GM10248 (cell line): ENCODE results near the gene DLG2.

Experiments
- CTCF ChIA-PET: fragments of 300-600 bp; sonication (Branson Sonifier 250); formaldehyde crosslinking; extraction: SDS; loops from one replicate; lab custom pipeline; 2021; ENCODE audit warnings: antibody characterized with exemption; lab: Yijun Ruan, JAX
- POLR2A ChIA-PET: fragments of 350-650 bp; sonication (Branson Sonifier 250); formaldehyde crosslinking; extraction: SDS; loops from one replicate; lab custom pipeline; 2020; ENCODE audit warnings: antibody characterized with exemption; lab: Yijun Ruan, JAX
- DNase-seq: peaks from one replicate; pipeline ENCODE4 v3.0.0; 2012; ENCODE audit errors: extremely low spot score
- CTCF ChIP-seq: IDR thresholded peaks from 2 replicates; pipeline ENCODE4 v1.5.1; 2012; ENCODE audit warnings: mild to moderate bottlenecking, low read depth; ENCODE audit errors: extremely low read depth, missing control alignments, control extremely low read depth

The DLG2 gene

DNA sequence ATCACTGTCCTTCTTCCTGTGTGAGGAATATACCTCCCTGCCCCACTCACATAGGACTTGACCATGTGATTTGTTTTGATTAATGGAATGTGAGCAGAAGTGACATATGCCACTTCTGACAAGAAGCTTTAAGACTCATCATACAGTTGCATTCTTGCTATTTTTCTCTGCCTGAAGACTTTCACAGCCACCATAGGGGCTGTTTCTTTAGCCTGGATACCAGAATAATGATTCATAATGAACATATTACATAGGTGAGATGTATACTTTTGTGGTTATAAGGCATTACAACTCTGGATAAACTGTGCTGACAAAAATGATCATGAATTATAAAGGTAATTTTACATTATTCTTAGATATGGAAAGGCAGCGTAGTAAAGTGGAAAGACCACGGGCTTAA lies 798.0 kb downstream of the DLG2 start:
- POLR2A ChIA-PET: no interaction called here
- CTCF ChIA-PET: no interaction called here
- no peak for TF ChIP-seq CTCF
- DNase-seq: no peak

- TF ChIP-seq CTCF: no peak
- CTCF ChIA-PET: no interaction called here
- POLR2A ChIA-PET: no interaction called here
- no peak for DNase-seq
Measured at GRCh38 chr11:84828616-84829015, 798.5 kb downstream of the DLG2 start.

GRCh38 chr11:84825106-84825660 lies 802.0 kb downstream of the DLG2 start:
- DNase-seq: no peak
- ChIA-PET POLR2A (no interaction called here), CTCF (interaction anchor here (1.4 kb wide), 1 partner anchor 22 kb away, joined by 3 read pairs; no protein-coding TSS in a partner anchor)
- TF ChIP-seq CTCF: no peak

GRCh38 chr11:84824624-84825023 lies 802.5 kb downstream of the DLG2 start:
- ChIA-PET POLR2A (no interaction called here), CTCF (interaction anchor here (1.4 kb wide), 1 partner anchor 23 kb away, joined by 3 read pairs; no protein-coding TSS in a partner anchor)
- DNase-seq: no peak
- TF ChIP-seq CTCF: no peak

DNA sequence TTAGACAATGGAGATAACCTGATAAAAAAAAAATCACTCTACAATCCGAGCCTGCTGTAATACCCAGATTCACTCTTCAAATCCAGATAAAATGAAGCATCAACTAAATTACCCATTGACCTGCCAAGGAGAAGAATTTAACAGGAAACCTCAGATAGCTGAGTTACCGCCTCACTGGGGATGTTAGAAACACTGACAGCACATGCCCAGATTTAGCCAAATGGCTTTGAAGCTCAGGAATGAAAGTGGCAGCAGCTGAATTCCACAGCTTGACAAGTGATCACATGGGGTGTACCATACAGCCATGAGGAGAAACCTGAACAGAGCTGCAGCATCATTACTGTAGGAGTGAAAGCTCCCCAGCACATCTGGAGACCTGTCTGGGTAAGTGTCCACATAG lies 807.6 kb downstream of the DLG2 start:
- ChIA-PET CTCF (no interaction called here), POLR2A (no interaction called here)
- TF ChIP-seq CTCF: no peak
- DNase-seq: no peak

DNA sequence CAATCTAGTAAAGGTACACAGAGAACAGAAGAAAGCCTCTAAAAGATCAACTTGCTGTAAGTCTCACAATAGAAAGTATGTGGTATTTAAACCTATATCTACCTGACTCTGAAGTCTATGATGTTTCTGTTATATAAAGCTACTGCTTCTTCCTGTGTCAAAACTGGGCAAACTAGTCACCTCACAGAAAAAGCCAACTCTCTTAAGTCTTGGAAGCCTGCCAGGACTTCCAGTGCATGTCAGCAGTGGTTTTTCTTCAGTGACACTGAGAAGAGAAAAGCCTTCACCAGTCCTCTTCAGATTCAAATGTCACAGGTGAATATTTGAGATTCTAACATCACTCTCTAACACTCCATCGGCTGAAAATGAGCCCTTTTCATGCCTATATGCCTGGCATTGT lies 808.0 kb downstream of the DLG2 start:
- no peak for DNase-seq
- POLR2A ChIA-PET: no interaction called here
- CTCF ChIA-PET: interaction anchor here (0.8 to 1.0 kb wide), 3 partner anchors 13 to 29 kb away, joined by 3 read pairs; no protein-coding TSS in a partner anchor
- no peak for TF ChIP-seq CTCF
